GM23248 (cell line): ENCODE data around the gene MRPL39.

ENCODE experiments used
- EZH2 ChIP-seq: fragments of 200-600 bp; sonication (generic); IDR thresholded peaks from 2 replicates; pipeline ENCODE4 v1.6.1; 2018; ENCODE audit warnings: antibody characterized with exemption, mild to moderate bottlenecking; ENCODE audit not compliant: insufficient read depth, poor library complexity, severe bottlenecking
- EZH2phosphoT487 ChIP-seq: fragments of 200-600 bp; sonication (generic); IDR thresholded peaks from 2 replicates; pipeline ENCODE4 v1.6.1; 2018; ENCODE audit warnings: antibody characterized with exemption, moderate library complexity, mild to moderate bottlenecking, low read depth; ENCODE audit not compliant: insufficient read depth

DNA sequence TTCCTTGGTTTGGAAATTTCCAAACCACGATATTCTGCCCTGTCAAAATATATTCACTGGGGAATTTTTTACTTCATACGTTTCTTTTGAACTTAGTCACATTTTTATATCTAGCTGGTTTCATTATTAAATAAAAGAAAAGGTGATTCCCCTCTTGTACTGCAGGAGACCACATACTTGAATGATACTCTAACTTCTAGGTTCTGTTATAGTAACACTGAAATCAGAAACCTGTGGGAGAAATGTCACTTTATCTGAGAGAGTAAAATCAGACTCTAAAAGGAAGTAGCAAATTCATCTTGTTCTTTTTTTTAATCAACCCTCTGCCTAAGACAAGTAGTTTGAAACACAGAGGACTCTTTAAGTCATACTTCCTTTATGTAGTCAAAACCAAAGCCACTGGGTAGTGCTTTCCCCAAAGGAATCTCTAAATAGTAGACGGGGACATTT lies 34.4 kb downstream of the MRPL39 start:
- TF ChIP-seq EZH2 (no peak), EZH2phosphoT487 (no peak)
